NB4 (cell line): ENCODE measurements around the gene OXNAD1.

Source experiments
- CTCF ChIP-seq: IDR thresholded peaks from one replicate; pipeline ENCODE4 v1.5.1; 2012; ENCODE audit warnings: low read depth, low read length
- MAX ChIP-seq: IDR thresholded peaks from 2 replicates; pipeline ENCODE4 v1.6.1; 2011; ENCODE audit warnings: low read depth, low read length
- POLR2A ChIP-seq: IDR thresholded peaks from 2 replicates; pipeline ENCODE4 v1.6.1; 2011; ENCODE audit warnings: mild to moderate bottlenecking; ENCODE audit not compliant: insufficient read length; ENCODE audit errors: extremely low read depth

GRCh38 chr3:16331319-16331883 is 66.4 kb downstream of the OXNAD1 start:
- TF ChIP-seq POLR2A, result no peak
- TF ChIP-seq CTCF, result no peak
- TF ChIP-seq MAX, result no peak
